Measurements from ENCODE around the gene VCAM1. TPM values are rescaled to one million over a fixed set of nuclear protein-coding genes. Genes with fewer than 3 reads are reported as not detected.

The VCAM1 gene
- total and polyA plus RNA-seq, 2 of the 4 experiments (the other 2 are of a cell fraction), result 10.1 to 21.1 TPM

- H3K4me3 ChIP-seq (ENCODE audit: insufficient read depth, low read depth, low read length), result no peak overlapping the region
- no peak overlapping the region for H3K14ac ChIP-seq (replicated peaks; ENCODE audit: low read depth, low read length)
- no peak overlapping the region for H2AK9ac ChIP-seq (replicated peaks; ENCODE audit: low read depth, low read length, poor library complexity)
- H2AFZ ChIP-seq (replicated peaks; ENCODE audit: low read length, poor library complexity), result no peak overlapping the region
- TF ChIP-seq CEBPB (IDR thresholded peaks at IDR 0.05; ENCODE audit: low read depth, low read length), result peak; percentile 33; the same call in 1 of the 2 replicates
- TF ChIP-seq CHD1 (IDR thresholded peaks at IDR 0.05; ENCODE audit: low read depth, low read length), result no peak
- TF ChIP-seq BHLHE40 (IDR thresholded peaks at IDR 0.05; ENCODE audit: low read depth, low read length), result no peak
- peaks cover 3% of the 10 kb centered on the region for H3K4me1 ChIP-seq (ENCODE audit: control insufficient read depth, insufficient read depth, low read length)
- DNase-seq (peak; percentile 51), ATAC-seq (ENCODE audit: low read depth) (peak; percentile 88)
- no peak overlapping the region for H2BK20ac ChIP-seq (ENCODE audit: low read depth, low read length)
- ChIA-PET CTCF (interaction anchor here (1.0 to 1.9 kb wide), 2 partner anchors 199 to 206 kb away, joined by 4 to 6 read pairs; no protein-coding TSS in a partner anchor), POLR2A (ENCODE audit: unreplicated experiment) (no interaction called here)
- H4K8ac ChIP-seq (ENCODE audit: low read depth in 2 of 2, low read length in 2 of 2), result no peak overlapping the region
- no peak overlapping the region for H2BK15ac ChIP-seq (ENCODE audit: low read depth, low read length)
- H3K18ac ChIP-seq (ENCODE audit: low read depth, low read length), result no peak overlapping the region
- no peak overlapping the region for H2AK5ac ChIP-seq (ENCODE audit: low read depth, low read length)
- H3K36me3 ChIP-seq (ENCODE audit: control insufficient read depth, insufficient read depth, low read length), result no peaks in the 10 kb centered on the region
- H3K9ac ChIP-seq (ENCODE audit: low read depth, low read length), result no peak overlapping the region
- H4K91ac ChIP-seq (ENCODE audit: insufficient read depth, low read depth, low read length), result no peak overlapping the region
- no peak overlapping the region for H2BK120ac ChIP-seq (ENCODE audit: low read depth, low read length)
- BruUV-seq (replicated peaks), result no TSS peak
- H4K20me1 ChIP-seq (ENCODE audit: insufficient read depth, low read length), result no peaks in the 10 kb centered on the region
- no peaks in the 10 kb centered on the region for H3K79me1 ChIP-seq (ENCODE audit: low read depth in 1 of 2, low read length in 2 of 2)
- H3K9me3 ChIP-seq (ENCODE audit: control insufficient read depth, insufficient read depth, low read length), result peaks cover 4% of the 10 kb centered on the region
- no peak overlapping the region for H3K56ac ChIP-seq (ENCODE audit: extremely low read depth, insufficient read depth, low read length)
- no CpG with 5 or more reads among the region's 1 CpG for WGBS, 2 experiments (ENCODE audit: extremely low coverage in 2 of 2, insufficient read length in 1 of 2)
- H3K4me2 ChIP-seq (ENCODE audit: low read depth, low read length), result no peak overlapping the region
- H3K27ac ChIP-seq (ENCODE audit: insufficient read depth, low read length), result no peak overlapping the region
- H3K23ac ChIP-seq (ENCODE audit: low read depth, low read length), result no peak overlapping the region
- dilution Hi-C loops (cut with HindIII; ENCODE audit: low sequenced_read_pairs, unreplicated experiment) (no loop called here), intact Hi-C loops (cut with micrococcal nuclease) (loop anchor here (2.0 to 5.0 kb wide), 3 partner anchors 37 to 51 kb away; no protein-coding TSS in a partner anchor), in situ Hi-C loops (cut with MboI; ENCODE audit: low sequenced_read_pairs) (no loop called here)
- no peak overlapping the region for H2BK5ac ChIP-seq (ENCODE audit: low read depth, low read length, poor library complexity, severe bottlenecking)
- no peak overlapping the region for H4K5ac ChIP-seq (ENCODE audit: low read depth, low read length)
- no peak overlapping the region for H3K4ac ChIP-seq (ENCODE audit: low read depth, low read length)
- 0 out of 2 replicates have a peak, but pooled peaks cover 3% of the 10 kb centered on the region for H3K9me1 ChIP-seq (ENCODE audit: insufficient read depth, low read length)
- H3K27me3 ChIP-seq (ENCODE audit: control insufficient read depth, insufficient read depth, low read length), result no peaks in the 10 kb centered on the region
Observed at GRCh38 chr1:100670083-100670482, 49.5 kb upstream of the VCAM1 start.

Measured in IMR-90 (cell line).